Naive thymus-derived CD8-positive, alpha-beta T cell (primary cell): ENCODE data around the gene LANCL1. TPM values are rescaled to one million over a fixed set of nuclear protein-coding genes. Genes with fewer than 3 reads are reported as not detected.

Experiments
- polyA plus RNA-seq, 3 donors: library from polyadenylated mRNA; unstranded; fragments of 300-500 nt; fragmentation: Illumina TruSeq; gene quantifications; one replicate each; pipeline ENCODE4 v1.2.3, GENCODE V29; 2021
- total RNA-seq, 8 experiments: library from RNA in 2 of 8; stranded (reverse) in 2 of 8; gene quantifications; one replicate each; pipeline ENCODE4 v1.2.3 and lab custom pipeline; 2021 to 2026

Gene LANCL1
- total and polyA plus RNA-seq, 5 experiments from 2014 or later = 19.5 to 35.7 (median 28.6) TPM

Other genes with a start within 250 kb of the LANCL1 start
- not detected for gene MYL1, start 161.6 kb downstream of the LANCL1 start, total RNA-seq
- gene MYL1, start 161.6 kb downstream of the LANCL1 start, polyA plus RNA-seq = not detected
- gene CPS1, start 79.8 kb upstream of the LANCL1 start, total RNA-seq = under 1 TPM; 0.49 to 0.55 TPM
- under 1 TPM in 1 of 3 donors, not detected in 2; 0.46 TPM for gene CPS1, start 79.8 kb upstream of the LANCL1 start, polyA plus RNA-seq